H1 (cell line): ENCODE measurements around the gene ZNF311. TPM values are rescaled to one million over a fixed set of nuclear protein-coding genes. Genes with fewer than 3 reads are reported as not detected.

Source experiments
- BRCA1 ChIP-seq: IDR thresholded peaks from 2 replicates; pipeline ENCODE4 v1.6.1; 2012; ENCODE audit warnings: low read depth, low read length, improper control_type of control experiment
- CEBPB ChIP-seq: IDR thresholded peaks from 2 replicates; pipeline ENCODE4 v1.6.1; 2012; ENCODE audit warnings: low read depth, low read length
- CHD2 ChIP-seq: IDR thresholded peaks from 2 replicates; pipeline ENCODE4 v1.6.1; 2012; ENCODE audit warnings: low read length, improper control_type of control experiment
- CHD7 ChIP-seq: fragments of 300-600 bp; sonication (generic); IDR thresholded peaks from 2 replicates; pipeline ENCODE4 v1.7.1; 2012; ENCODE audit warnings: low read length, moderate library complexity, mild to moderate bottlenecking, inconsistent platforms; ENCODE audit not compliant: insufficient replicate concordance
- E2F6 ChIP-seq: IDR thresholded peaks from 2 replicates; pipeline ENCODE4 v1.6.1; 2012; ENCODE audit warnings: inconsistent platforms
- EP300 ChIP-seq, 2 experiments: IDR thresholded peaks; 1 replicate in 1 of 2; 2 replicates in 1 of 2; pipeline ENCODE4 v1.6.1; 2011 to 2012; ENCODE audit warnings: low read depth in 2 of 2, low read length in 2 of 2, mild to moderate bottlenecking in 2 of 2, borderline replicate concordance in 1 of 2, inconsistent platforms in 1 of 2, moderate library complexity in 1 of 2
- KDM5A ChIP-seq: fragments of 200-600 bp; IDR thresholded peaks from 2 replicates; pipeline ENCODE4 v1.7.1; 2012; ENCODE audit warnings: mild to moderate bottlenecking, low read length, inconsistent platforms, mixed read lengths
- RNF2 ChIP-seq: fragments of 200-900, 300-1000 bp; sonication (generic); IDR thresholded peaks from 2 replicates; pipeline ENCODE4 v1.7.1; 2016; ENCODE audit warnings: borderline replicate concordance, low read depth, mild to moderate bottlenecking, antibody characterized with exemption, low read length; ENCODE audit not compliant: poor library complexity, severe bottlenecking; ENCODE audit errors: missing control alignments
- SP1 ChIP-seq: IDR thresholded peaks from 2 replicates; pipeline ENCODE4 v1.6.1; 2011; ENCODE audit warnings: low read depth, low read length
- TAF1 ChIP-seq: IDR thresholded peaks from 2 replicates; pipeline ENCODE4 v1.6.1; 2011; ENCODE audit warnings: mild to moderate bottlenecking, low read depth, low read length
- polyA plus RNA-seq, 7 experiments: library from polyadenylated mRNA; depleted of rRNA in 3 of 7; stranded (reverse) in 5 of 7; unstranded in 2 of 7; fragments of >200 nt in 5 of 7; fragments of 200-250 nt in 2 of 7; gene quantifications; 1 replicate in 5 of 7; 2 replicates in 1 of 7; 4 replicates in 1 of 7; pipeline versions ENCODE4 v1.2.1 to v1.2.3, GENCODE V29; 2011 to 2013; ENCODE audit warnings: missing spikeins in 2 of 7, mixed read lengths in 2 of 7
- total RNA-seq: library from RNA; stranded (reverse); fragmentation: NEBNext Ultra II Directional; extraction: Animal tissue kit (Norgen Biotek cat#: 25700); gene quantifications from 2 replicates; pipeline ENCODE4 v1.2.1, GENCODE V29; 2021

The ZNF311 gene
- total and polyA plus RNA-seq, 2 of the 8 experiments (the other 6 are each of a cell fraction or from before 2014, with no cell fraction given), result 1.9 to 4.2 TPM

GRCh38 chr6:29005183-29005885, at the start of gene ZNF311 (continued):
- peak; percentile 99 for TF ChIP-seq E2F6
- TF ChIP-seq RNF2, result peak; percentile 58
- no peak for TF ChIP-seq CEBPB
- peak; percentile 83 for TF ChIP-seq TAF1
- no peak for TF ChIP-seq CHD2
- no peak for TF ChIP-seq EP300 (IDR thresholded peaks at IDR 0.05; ENCODE audit: borderline replicate concordance in 1 of 2, low read depth in 2 of 2, low read length in 2 of 2)
- no peak for TF ChIP-seq BRCA1
- no peak for TF ChIP-seq KDM5A
- no peak for TF ChIP-seq CHD7
- TF ChIP-seq SP1, result no peak
